Peyer's patch (tissue), 4 donors: Measurements from ENCODE around the gene MMP24OS.

ENCODE experiments used
- POLR2A ChIP-seq, 2 donors: fragments of 450-650 bp; IDR thresholded peaks; one replicate each; pipeline ENCODE4 v1.5.1; 2017; ENCODE audit warnings: antibody characterized with exemption in 2 of 2, mild to moderate bottlenecking in 2 of 2, moderate library complexity in 2 of 2
- TF ChIP-seq, protein P1 (sequence below), 6 experiments: fragments of 450-650 bp in 4 of 6; fragments of 200-600 bp in 2 of 6; sonication (generic) in 1 of 6; IDR thresholded peaks; one replicate each; pipeline ENCODE4 v1.5.1; 2017 to 2019; ENCODE audit warnings: antibody characterized with exemption in 6 of 6, mild to moderate bottlenecking in 3 of 6, moderate library complexity in 1 of 6

DNA sequence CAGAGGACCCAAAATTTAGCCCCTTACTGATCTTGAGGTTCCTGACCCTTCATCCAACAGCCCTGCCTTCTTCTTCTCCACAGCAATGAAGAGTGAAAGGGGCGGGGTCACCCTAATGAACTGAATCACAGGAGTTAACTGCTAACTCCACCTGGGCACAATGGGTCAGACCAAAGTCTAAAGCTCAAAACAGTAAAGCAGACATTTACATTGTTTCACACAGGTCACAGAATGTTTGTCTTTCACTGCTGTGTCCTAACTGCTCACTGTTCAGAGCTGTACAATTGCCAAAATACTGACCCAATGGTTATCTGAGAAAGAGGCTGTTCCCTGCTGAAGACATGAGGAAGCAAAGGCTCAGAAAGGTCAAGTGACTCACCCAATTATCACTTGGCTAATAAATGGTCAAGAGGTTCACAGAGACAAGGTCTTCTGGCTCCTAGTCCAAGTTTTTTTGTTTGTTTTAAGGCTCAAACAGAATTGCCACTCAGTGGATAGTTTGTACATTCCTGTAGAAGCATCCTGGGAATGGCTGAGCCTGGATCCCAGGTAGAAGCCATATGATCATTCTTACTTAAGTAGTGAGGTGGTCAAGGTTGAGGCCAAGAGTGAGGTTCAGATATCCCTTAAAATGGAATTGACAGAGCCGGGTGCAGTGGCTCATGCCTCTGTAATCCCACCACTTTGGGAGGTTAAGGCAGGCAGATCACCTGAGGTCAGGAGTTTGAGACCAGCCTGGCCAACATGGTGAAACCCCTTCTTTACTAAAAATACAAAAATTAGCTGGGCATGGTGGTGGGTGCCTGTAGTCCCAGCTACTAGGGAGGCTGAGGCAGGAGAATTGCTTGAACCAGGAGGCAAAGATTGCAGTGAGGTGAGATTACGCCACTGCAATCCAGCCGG lies 49.4 kb upstream of the MMP24OS start:
- TF ChIP-seq, protein P1, sequence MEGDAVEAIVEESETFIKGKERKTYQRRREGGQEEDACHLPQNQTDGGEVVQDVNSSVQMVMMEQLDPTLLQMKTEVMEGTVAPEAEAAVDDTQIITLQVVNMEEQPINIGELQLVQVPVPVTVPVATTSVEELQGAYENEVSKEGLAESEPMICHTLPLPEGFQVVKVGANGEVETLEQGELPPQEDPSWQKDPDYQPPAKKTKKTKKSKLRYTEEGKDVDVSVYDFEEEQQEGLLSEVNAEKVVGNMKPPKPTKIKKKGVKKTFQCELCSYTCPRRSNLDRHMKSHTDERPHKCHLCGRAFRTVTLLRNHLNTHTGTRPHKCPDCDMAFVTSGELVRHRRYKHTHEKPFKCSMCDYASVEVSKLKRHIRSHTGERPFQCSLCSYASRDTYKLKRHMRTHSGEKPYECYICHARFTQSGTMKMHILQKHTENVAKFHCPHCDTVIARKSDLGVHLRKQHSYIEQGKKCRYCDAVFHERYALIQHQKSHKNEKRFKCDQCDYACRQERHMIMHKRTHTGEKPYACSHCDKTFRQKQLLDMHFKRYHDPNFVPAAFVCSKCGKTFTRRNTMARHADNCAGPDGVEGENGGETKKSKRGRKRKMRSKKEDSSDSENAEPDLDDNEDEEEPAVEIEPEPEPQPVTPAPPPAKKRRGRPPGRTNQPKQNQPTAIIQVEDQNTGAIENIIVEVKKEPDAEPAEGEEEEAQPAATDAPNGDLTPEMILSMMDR (IDR thresholded peaks at IDR 0.05) = no peak
- no peak for TF ChIP-seq POLR2A (IDR thresholded peaks at IDR 0.05)
